CD14-positive monocyte (primary cell): ENCODE results near the gene CACHD1. TPM values are rescaled to one million over a fixed set of nuclear protein-coding genes. Genes with fewer than 3 reads are reported as not detected.
"Not testable (repeated sequence)": the region's sequence is repeated elsewhere in the genome, so short reads cannot be mapped to it uniquely, and the experiment has no call there.

Experiments
- DNase-seq, 3 donors: peaks; one replicate each; pipeline ENCODE4 v3.0.0-alpha.2; 2011 to 2022
- H2AFZ ChIP-seq: 2 replicates; pipeline ENCODE4 v1.6.0; 2012; ENCODE audit warnings: mild to moderate bottlenecking, low read depth, low read length, inconsistent platforms; ENCODE audit not compliant: insufficient read depth, poor library complexity, severe bottlenecking
- H3K27ac ChIP-seq, 2 donors: 1 replicate in 1 of 2; 2 replicates in 1 of 2; pipeline ENCODE4 v1.5.1; 2012 to 2013; ENCODE audit warnings: low read length in 2 of 2, control low read depth in 1 of 2, inconsistent platforms in 1 of 2, low read depth in 1 of 2, mild to moderate bottlenecking in 1 of 2
- H3K27me3 ChIP-seq, 2 donors: one replicate each; pipeline versions ENCODE4 v1.6.0 to v1.6.1; 2011 to 2013; ENCODE audit warnings: low read length in 2 of 2; ENCODE audit not compliant: control insufficient read depth in 2 of 2, insufficient read depth in 2 of 2
- H3K36me3 ChIP-seq, 2 donors: replicated peaks in 1 of 2; 1 replicate in 1 of 2; 2 replicates in 1 of 2; pipeline versions ENCODE4 v1.5.1 to v1.6.1; 2012 to 2013; ENCODE audit warnings: low read length in 2 of 2, control low read depth in 1 of 2, inconsistent platforms in 1 of 2, mild to moderate bottlenecking in 1 of 2; ENCODE audit not compliant: insufficient read depth in 2 of 2, control insufficient read depth in 1 of 2
- H3K4me1 ChIP-seq, 2 donors: 1 replicate in 1 of 2; 2 replicates in 1 of 2; pipeline versions ENCODE4 v1.5.1 to v1.6.1; 2012 to 2013; ENCODE audit warnings: low read length in 2 of 2, control low read depth in 1 of 2, inconsistent platforms in 1 of 2, mild to moderate bottlenecking in 1 of 2, moderate library complexity in 1 of 2; ENCODE audit not compliant: insufficient read depth in 2 of 2, control insufficient read depth in 1 of 2
- H3K4me2 ChIP-seq: replicated peaks from 2 replicates; pipeline ENCODE3; 2012; ENCODE audit warnings: low read length, moderate library complexity, mild to moderate bottlenecking; ENCODE audit not compliant: poor library complexity, severe bottlenecking; ENCODE audit errors: extremely low read depth
- H3K4me3 ChIP-seq, 3 experiments: fragments of 200-600 bp in 1 of 3; sonication (generic) in 1 of 3; replicated peaks in 1 of 3; 1 replicate in 2 of 3; 2 replicates in 1 of 3; pipeline ENCODE4 v1.5.1; 2011 to 2013; ENCODE audit warnings: low read length in 3 of 3, mild to moderate bottlenecking in 3 of 3, control low read depth in 2 of 3, low read depth in 2 of 3, inconsistent platforms in 1 of 3, moderate library complexity in 1 of 3
- H3K79me2 ChIP-seq: 2 replicates; pipeline ENCODE4 v1.6.0; 2012; ENCODE audit warnings: mild to moderate bottlenecking, control low read depth, inconsistent platforms, low read length, moderate library complexity; ENCODE audit not compliant: insufficient read depth
- H3K9ac ChIP-seq: 2 replicates; pipeline ENCODE4 v1.6.0; 2017; ENCODE audit warnings: low read length, mild to moderate bottlenecking; ENCODE audit not compliant: insufficient read depth, poor library complexity, severe bottlenecking
- H3K9me3 ChIP-seq, 2 donors: replicated peaks in 1 of 2; 1 replicate in 1 of 2; 2 replicates in 1 of 2; pipeline versions ENCODE4 v1.5.1 to v1.6.1; 2012 to 2013; ENCODE audit warnings: low read length in 2 of 2, control low read depth in 1 of 2; ENCODE audit not compliant: control insufficient read depth in 1 of 2, insufficient read depth in 1 of 2
- H4K20me1 ChIP-seq: 2 replicates; pipeline ENCODE4 v1.6.0; 2012; ENCODE audit warnings: mild to moderate bottlenecking, low read length, control low read depth, moderate library complexity; ENCODE audit not compliant: insufficient read depth
- H3K27ac Mint-ChIP-seq, 7 donors: one replicate each; pipeline ENCODE4 v1.8.0; 2020; ENCODE audit warnings: mild to moderate bottlenecking in 7 of 7, mixed read lengths in 7 of 7, moderate library complexity in 6 of 7, inconsistent platforms in 2 of 7
- H3K27me3 Mint-ChIP-seq, 3 donors: one replicate each; pipeline ENCODE4 v1.8.0; 2021 to 2022; ENCODE audit warnings: low read depth in 3 of 3, mild to moderate bottlenecking in 3 of 3, mixed read lengths in 3 of 3, moderate library complexity in 3 of 3, inconsistent platforms in 1 of 3
- H3K36me3 Mint-ChIP-seq, 2 donors: one replicate each; pipeline ENCODE4 v1.8.0; 2020; ENCODE audit warnings: mixed read lengths in 2 of 2, inconsistent platforms in 1 of 2, mild to moderate bottlenecking in 1 of 2
- H3K4me1 Mint-ChIP-seq: one replicate; pipeline ENCODE4 v1.8.0; 2020; ENCODE audit warnings: mild to moderate bottlenecking, mixed read lengths
- H3K4me3 Mint-ChIP-seq, 2 donors: one replicate each; pipeline ENCODE4 v1.8.0; 2020; ENCODE audit warnings: mild to moderate bottlenecking in 2 of 2, mixed read lengths in 2 of 2, moderate library complexity in 1 of 2
- H3K9me3 Mint-ChIP-seq, 7 donors: one replicate each; pipeline ENCODE4 v1.8.0; 2020 to 2022; ENCODE audit warnings: mixed read lengths in 7 of 7, mild to moderate bottlenecking in 6 of 7, moderate library complexity in 6 of 7, inconsistent platforms in 2 of 7
- WGBS: methylation state at CpG from one replicate; pipeline ENCODE4 v1.1.5; 2013; ENCODE audit warnings: missing lambda C conversion rate; ENCODE audit not compliant: insufficient coverage; 5-methylcytosine and 5-hydroxymethylcytosine counted together
- intact Hi-C, 2 donors: fragments of 100-400 bp; cut with micrococcal nuclease; formaldehyde crosslinking; loops; one replicate each; pipeline versions ENCODE4 v1.15.0 to v1.15.1; 2023
- polyA plus RNA-seq, 3 donors: library from polyadenylated mRNA; depleted of rRNA in 1 of 3; unstranded in 2 of 3; stranded (reverse) in 1 of 3; fragments of 300-500 nt in 2 of 3; fragments of >200 nt in 1 of 3; fragmentation: Illumina TruSeq in 2 of 3; gene quantifications; 1 replicate in 2 of 3; 2 replicates in 1 of 3; pipeline ENCODE4 v1.2.3, GENCODE V29; 2012 to 2021
- TF ChIP-seq, protein P1 (sequence below): fragments of 200-600 bp; IDR thresholded peaks from one replicate; pipeline ENCODE4 v1.8.0; 2022; ENCODE audit warnings: antibody characterized with exemption, mild to moderate bottlenecking

Gene CACHD1
- polyA plus RNA-seq, 3 donors = 0.12 TPM; not detected in 2

DNA sequence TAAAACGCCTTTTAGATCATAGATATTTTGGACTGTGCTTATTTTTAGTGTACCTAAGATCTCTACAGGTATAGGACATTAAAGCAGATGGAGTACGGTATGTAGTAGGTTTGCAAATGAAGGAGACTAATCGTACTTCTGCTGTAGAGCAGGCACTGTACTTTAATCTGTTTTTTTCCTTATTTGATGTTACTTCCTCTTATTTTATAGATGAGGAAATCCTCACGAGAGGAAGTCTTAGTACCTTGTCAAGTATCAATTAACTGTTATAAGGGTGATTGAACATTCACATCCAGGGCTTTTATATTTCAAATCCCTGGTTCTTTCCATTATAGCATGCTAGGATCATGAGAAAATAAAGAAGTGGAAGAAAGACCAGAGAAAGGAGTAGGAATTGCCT, 41.1 kb downstream of the CACHD1 start:
- peak overlapping the region in 6 of 7 donors; percentile 56 to 93 (median 87) for H3K27ac Mint-ChIP-seq
- TF ChIP-seq, protein P1, sequence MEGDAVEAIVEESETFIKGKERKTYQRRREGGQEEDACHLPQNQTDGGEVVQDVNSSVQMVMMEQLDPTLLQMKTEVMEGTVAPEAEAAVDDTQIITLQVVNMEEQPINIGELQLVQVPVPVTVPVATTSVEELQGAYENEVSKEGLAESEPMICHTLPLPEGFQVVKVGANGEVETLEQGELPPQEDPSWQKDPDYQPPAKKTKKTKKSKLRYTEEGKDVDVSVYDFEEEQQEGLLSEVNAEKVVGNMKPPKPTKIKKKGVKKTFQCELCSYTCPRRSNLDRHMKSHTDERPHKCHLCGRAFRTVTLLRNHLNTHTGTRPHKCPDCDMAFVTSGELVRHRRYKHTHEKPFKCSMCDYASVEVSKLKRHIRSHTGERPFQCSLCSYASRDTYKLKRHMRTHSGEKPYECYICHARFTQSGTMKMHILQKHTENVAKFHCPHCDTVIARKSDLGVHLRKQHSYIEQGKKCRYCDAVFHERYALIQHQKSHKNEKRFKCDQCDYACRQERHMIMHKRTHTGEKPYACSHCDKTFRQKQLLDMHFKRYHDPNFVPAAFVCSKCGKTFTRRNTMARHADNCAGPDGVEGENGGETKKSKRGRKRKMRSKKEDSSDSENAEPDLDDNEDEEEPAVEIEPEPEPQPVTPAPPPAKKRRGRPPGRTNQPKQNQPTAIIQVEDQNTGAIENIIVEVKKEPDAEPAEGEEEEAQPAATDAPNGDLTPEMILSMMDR = no peak
- intact Hi-C loops = no loop called here
- peak; percentile 27 to 63 (median 44) for DNase-seq
- no peaks in the 10 kb centered on the region for H3K36me3 Mint-ChIP-seq
- Histone ChIP-seq H3K9ac (no peak overlapping the region), H3K9me3 (peaks cover 0 to 2% of the 10 kb centered on the region in 2 donors), H3K4me2 (peak overlapping the region; percentile 42), H2AFZ (no peak overlapping the region), H3K4me1 (peaks cover 51 to 56% of the 10 kb centered on the region in 2 donors), H3K27ac (peak overlapping the region in 1 of 2 donors; percentile 71), H3K4me3 (peak overlapping the region in 1 of 3 experiments; percentile 24), H3K36me3 (no peaks in the 10 kb centered on the region), H4K20me1 (no peaks in the 10 kb centered on the region), H3K27me3 (no peaks in the 10 kb centered on the region), H3K79me2 (no peaks in the 10 kb centered on the region)
- 100% methylated on average over 1 of the region's 4 CpGs for WGBS
- peak overlapping the region in 1 of 2 donors; percentile 23 for H3K4me3 Mint-ChIP-seq
- peaks cover 44% of the 10 kb centered on the region for H3K4me1 Mint-ChIP-seq
- H3K27me3 Mint-ChIP-seq = peaks cover 0 to 6% (median 5%) of the 10 kb centered on the region in 3 donors
- peaks cover 0 to 2% (median 0%) of the 10 kb centered on the region in 7 donors for H3K9me3 Mint-ChIP-seq

DNA sequence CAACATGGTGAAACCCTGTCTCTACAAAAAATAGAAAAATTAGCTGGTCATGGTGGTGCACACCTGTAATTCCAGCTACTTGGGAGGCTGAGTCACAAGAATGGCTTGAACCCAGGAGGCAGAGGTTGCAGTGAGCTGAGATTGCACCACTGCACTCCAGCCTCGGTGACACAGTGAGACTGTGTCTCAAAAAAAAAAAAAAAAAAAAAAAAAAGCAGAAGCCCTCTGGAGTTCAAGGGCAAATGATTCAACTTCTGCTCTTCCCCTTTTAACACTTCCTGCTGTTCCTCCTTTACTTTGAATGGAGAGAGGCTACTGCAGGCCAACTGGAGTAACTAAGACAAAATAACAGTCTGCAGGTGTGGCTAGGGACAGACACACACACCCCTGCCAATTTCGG, 42.3 kb downstream of the CACHD1 start:
- H3K4me3 Mint-ChIP-seq, H3K36me3 ChIP-seq, H4K20me1 ChIP-seq, H2AFZ ChIP-seq, H3K27me3 ChIP-seq, H3K9ac ChIP-seq, H3K27me3 Mint-ChIP-seq, intact Hi-C loops, H3K9me3 Mint-ChIP-seq, H3K79me2 ChIP-seq, H3K9me3 ChIP-seq, H3K36me3 Mint-ChIP-seq: not testable (repeated sequence)
- H3K4me3 ChIP-seq = peak overlapping the region in 1 of 3 experiments; percentile 1
- WGBS = no CpG with 5 or more reads among the region's 2 CpGs
- peak; percentile 81 to 87 (median 86) for DNase-seq
- peak overlapping the region; percentile 77 to 93 (median 86) for H3K27ac Mint-ChIP-seq
- H3K4me1 ChIP-seq = peaks cover 50 to 56% of the 10 kb centered on the region in 2 donors
- peak overlapping the region; percentile 21 for H3K4me2 ChIP-seq
- peaks cover 44% of the 10 kb centered on the region for H3K4me1 Mint-ChIP-seq
- H3K27ac ChIP-seq = peak overlapping the region; percentile 59 to 71
